ENCODE results near the gene GLO1. TPM values are rescaled to one million over a fixed set of nuclear protein-coding genes. Genes with fewer than 3 reads are reported as not detected.
A peak's percentile ranks its signal among the peaks of the same experiment; 100 is the strongest.

GLO1 gene
- total and polyA plus RNA-seq, 5 donors: 87.0 to 109 (median 88.4) TPM

DNA sequence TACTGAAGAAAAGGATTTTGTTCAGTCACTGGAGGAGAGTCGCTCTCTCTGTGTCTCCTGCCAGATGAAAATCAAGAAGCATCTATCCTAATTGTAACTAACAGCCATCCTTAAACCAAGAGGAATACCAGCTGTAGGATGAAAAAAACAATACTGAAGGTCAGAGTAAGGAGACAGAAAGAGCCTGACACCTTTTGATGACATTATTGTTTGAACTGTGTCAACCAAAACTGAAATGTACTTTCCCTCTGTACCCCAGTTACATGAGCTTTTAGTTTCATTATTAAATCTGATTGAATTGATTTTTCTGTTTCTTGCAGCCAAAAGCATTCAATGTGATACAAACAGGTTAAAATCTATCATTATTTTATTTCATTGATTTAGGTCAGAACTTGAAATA is 46.0 kb downstream of the GLO1 start:
- Histone ChIP-seq H3K27me3 (ENCODE audit: control insufficient read depth, insufficient read depth) (no peaks in the 10 kb centered on the region), H3K27ac (ENCODE audit: low read length) (no peak overlapping the region), H3K4me1 (ENCODE audit: control insufficient read depth, insufficient read depth, low read length) (no peaks in the 10 kb centered on the region), H3K4me3 (ENCODE audit: low read length) (no peak overlapping the region), H3K9me3 (ENCODE audit: control insufficient read depth, low read length) (no peaks in the 10 kb centered on the region)
- 95% methylated on average over 1 of the region's 1 CpG for whole genome bisulfite sequencing
- ATAC-seq (no peak), DNase-seq (no peak)
- intact Hi-C loops (cut with DNase I): no loop called here

DNA sequence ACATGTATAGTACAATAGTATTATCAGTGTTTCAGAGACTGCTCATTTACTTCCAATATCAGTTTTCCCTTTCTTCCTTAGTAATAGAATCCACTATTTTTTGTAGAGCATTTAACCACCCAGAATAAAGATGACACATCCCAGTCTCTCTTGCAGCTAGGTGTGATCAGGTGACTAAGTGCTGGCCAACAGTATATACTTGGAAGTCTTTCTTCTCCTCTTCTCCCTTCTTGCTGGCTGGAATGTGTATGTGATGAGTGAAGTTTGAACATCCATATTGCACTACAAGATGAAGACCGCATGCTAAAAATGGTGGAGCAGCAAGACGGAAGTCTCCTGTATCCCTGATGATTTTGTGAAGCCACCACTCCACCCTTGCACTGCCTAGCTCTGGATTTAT is 48.7 kb downstream of the GLO1 start:
- Histone ChIP-seq H3K27me3 (ENCODE audit: control insufficient read depth, insufficient read depth) (no peaks in the 10 kb centered on the region), H3K4me1 (ENCODE audit: control insufficient read depth, insufficient read depth, low read length) (no peaks in the 10 kb centered on the region), H3K4me3 (ENCODE audit: low read length) (no peak overlapping the region), H3K27ac (ENCODE audit: low read length) (no peak overlapping the region), H3K9me3 (ENCODE audit: control insufficient read depth, low read length) (no peaks in the 10 kb centered on the region)
- intact Hi-C loops (cut with DNase I): no loop called here
- WGBS: 82% methylated on average over 2 of the region's 2 CpGs
- ATAC-seq: no peak
- no peak for DNase-seq

DNA sequence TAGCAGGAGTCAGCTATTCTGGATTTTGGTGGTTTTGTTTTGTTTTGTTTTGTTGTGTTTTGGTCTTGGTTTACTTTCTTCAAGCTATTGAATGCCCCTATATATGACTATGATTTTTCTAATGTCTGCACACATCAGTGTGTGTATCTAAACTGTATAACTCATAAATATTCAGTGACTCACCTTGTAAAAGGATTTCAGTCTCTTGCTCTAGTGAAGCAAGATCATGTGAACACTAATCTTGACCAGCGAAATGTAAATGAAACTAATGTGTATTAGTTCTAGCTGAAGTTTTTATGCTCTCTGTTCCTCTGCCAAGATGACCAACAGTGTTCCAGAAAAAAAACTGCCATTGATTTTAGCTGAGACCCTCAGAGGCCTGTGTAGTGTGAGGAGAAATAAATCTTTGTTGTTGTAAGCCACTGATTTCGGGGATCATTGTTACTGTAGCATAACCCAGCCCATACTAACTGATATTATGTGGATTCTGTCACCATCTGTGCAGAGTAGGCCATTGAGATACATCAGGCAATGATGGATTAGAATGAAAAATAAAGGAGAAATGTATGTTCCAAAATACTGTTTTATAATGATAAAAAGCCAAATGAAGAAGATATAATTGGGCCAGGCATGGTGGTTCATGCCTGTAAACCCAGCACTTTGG is 51.7 kb downstream of the GLO1 start:
- no peaks in the 10 kb centered on the region for H3K27me3 ChIP-seq (ENCODE audit: control insufficient read depth, insufficient read depth)
- no peak overlapping the region for H3K27ac ChIP-seq (ENCODE audit: low read length)
- intact Hi-C loops (cut with DNase I): no loop called here
- 97% methylated on average over 2 of the region's 2 CpGs for WGBS
- no peak overlapping the region for H3K4me3 ChIP-seq (ENCODE audit: low read length)
- ATAC-seq (no peak), DNase-seq (no peak)
- no peaks in the 10 kb centered on the region for H3K4me1 ChIP-seq (ENCODE audit: control insufficient read depth, insufficient read depth, low read length)
- H3K9me3 ChIP-seq (ENCODE audit: control insufficient read depth, low read length): no peaks in the 10 kb centered on the region

DNA sequence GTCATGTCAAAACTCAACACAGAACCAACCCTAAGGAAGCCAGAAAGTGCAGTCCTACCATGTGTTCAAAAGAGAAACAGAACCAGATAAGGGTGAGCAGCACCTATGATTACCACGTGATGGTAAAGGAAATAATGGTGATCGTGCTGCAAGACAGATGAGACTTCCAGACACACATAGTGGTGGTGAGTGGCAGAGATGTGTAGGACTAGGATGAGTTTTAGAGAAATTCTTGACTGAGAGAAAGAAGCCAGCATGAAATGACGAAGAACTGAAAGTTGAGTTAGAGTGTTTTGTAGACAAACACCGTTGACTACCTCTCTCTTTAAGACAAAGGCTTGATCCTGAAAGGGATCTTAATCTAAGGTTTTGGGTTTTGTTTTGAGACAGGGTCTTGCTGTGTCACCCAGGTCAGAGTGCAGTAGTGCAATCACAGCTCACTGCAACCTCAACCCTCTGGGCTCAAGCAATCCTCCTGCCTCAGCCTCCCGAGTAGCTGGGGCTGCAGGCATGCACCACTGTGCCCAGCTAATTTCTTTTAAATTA is 52.7 kb downstream of the GLO1 start:
- Histone ChIP-seq H3K27ac (ENCODE audit: low read length) (no peak overlapping the region), H3K4me1 (ENCODE audit: control insufficient read depth, insufficient read depth, low read length) (no peaks in the 10 kb centered on the region), H3K27me3 (ENCODE audit: control insufficient read depth, insufficient read depth) (no peaks in the 10 kb centered on the region), H3K4me3 (ENCODE audit: low read length) (no peak overlapping the region), H3K9me3 (ENCODE audit: control insufficient read depth, low read length) (no peaks in the 10 kb centered on the region)
- intact Hi-C loops (cut with DNase I): no loop called here
- DNase-seq (no peak), ATAC-seq (no peak)
- 82% methylated on average over 5 of the region's 5 CpGs for WGBS

DNA sequence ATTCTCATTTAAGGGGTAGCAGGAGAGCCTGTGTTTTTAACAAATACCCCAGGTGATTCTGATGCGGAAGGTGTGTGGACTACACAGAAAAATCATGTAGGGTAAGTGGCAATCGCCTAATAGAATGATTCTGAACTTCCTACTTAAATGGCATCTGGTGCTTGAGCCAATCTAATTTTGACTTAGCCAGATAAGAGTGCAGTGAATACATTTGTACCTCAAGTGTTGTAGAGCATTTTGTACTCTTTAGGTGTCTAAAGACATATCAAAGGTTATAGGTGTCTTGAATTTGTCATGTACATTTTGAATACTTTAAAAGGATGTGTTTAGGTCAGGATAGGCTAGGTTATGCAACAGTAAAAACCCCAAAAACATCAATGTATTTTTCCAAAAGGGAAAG is 53.2 kb downstream of the GLO1 start:
- no peak for DNase-seq
- no peaks in the 10 kb centered on the region for H3K4me1 ChIP-seq (ENCODE audit: control insufficient read depth, insufficient read depth, low read length)
- no peak overlapping the region for H3K27ac ChIP-seq (ENCODE audit: low read length)
- H3K9me3 ChIP-seq (ENCODE audit: control insufficient read depth, low read length): no peaks in the 10 kb centered on the region
- 82% methylated on average over 2 of the region's 2 CpGs for WGBS
- intact Hi-C loops (cut with DNase I): no loop called here
- no peaks in the 10 kb centered on the region for H3K27me3 ChIP-seq (ENCODE audit: control insufficient read depth, insufficient read depth)
- ATAC-seq: no peak
- no peak overlapping the region for H3K4me3 ChIP-seq (ENCODE audit: low read length)

DNA sequence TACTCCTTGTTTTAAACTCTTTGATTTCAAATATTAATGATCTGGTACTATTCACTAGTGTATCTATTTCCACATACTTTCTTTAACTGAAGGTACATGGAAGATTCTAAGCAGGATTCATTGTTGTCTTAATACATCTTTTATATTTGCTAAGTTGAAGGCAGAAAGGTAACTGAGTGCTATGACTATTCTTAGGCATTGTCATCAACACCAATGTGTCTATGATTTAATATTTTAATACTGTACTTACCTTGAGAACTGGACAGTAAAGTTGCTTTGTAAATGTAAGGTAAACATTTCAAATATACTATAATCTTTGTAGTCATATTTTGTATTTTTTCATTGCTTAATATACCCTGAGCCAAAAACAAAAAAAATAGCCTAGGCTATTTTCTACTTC is 54.3 kb downstream of the GLO1 start:
- intact Hi-C loops (cut with DNase I): no loop called here
- H3K27ac ChIP-seq (ENCODE audit: low read length): no peak overlapping the region
- no peaks in the 10 kb centered on the region for H3K4me1 ChIP-seq (ENCODE audit: control insufficient read depth, insufficient read depth, low read length)
- DNase-seq (no peak), ATAC-seq (no peak)
- H3K9me3 ChIP-seq (ENCODE audit: control insufficient read depth, low read length): no peaks in the 10 kb centered on the region
- H3K4me3 ChIP-seq (ENCODE audit: low read length): no peak overlapping the region
- H3K27me3 ChIP-seq (ENCODE audit: control insufficient read depth, insufficient read depth): no peaks in the 10 kb centered on the region

DNA sequence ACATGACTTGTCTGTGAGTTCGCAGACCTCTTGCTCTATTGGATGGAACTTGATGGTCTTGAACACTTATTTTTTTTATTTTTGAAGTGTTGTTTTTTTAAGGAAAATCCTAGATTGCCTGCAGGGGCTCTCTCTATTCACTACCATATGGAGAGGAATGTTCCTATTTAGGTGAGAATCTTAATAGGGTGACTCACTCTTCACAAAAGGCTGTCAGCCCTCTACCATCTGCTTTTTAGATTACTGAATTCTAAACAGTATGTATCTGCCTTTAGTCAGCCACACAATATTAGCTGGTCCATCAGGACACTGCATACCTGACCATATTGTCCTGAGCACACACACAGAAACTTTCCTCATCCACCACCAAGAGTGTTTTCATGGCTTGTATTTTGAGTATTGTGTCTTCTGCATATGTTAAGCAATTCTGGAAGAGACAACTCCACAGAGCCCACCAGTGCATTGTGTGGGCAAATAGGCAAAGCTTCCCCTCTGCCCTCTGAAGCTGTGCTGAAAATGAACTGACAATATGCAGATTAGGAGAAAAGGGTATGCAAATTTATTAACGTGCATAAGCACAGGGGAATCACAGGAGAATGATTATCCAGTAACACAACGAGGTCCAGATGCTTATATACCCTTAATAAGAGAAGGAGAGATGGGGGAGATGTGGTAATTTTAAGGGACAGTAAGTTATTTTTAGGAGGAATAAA is 56.6 kb downstream of the GLO1 start:
- Histone ChIP-seq H3K4me3 (ENCODE audit: low read length) (no peak overlapping the region), H3K27ac (ENCODE audit: low read length) (no peak overlapping the region), H3K27me3 (ENCODE audit: control insufficient read depth, insufficient read depth) (no peaks in the 10 kb centered on the region), H3K4me1 (ENCODE audit: control insufficient read depth, insufficient read depth, low read length) (no peaks in the 10 kb centered on the region), H3K9me3 (ENCODE audit: control insufficient read depth, low read length) (no peaks in the 10 kb centered on the region)
- no peak for DNase-seq
- intact Hi-C loops (cut with DNase I): no loop called here
- WGBS: 82% methylated on average over 3 of the region's 3 CpGs
- no peak for ATAC-seq

DNA sequence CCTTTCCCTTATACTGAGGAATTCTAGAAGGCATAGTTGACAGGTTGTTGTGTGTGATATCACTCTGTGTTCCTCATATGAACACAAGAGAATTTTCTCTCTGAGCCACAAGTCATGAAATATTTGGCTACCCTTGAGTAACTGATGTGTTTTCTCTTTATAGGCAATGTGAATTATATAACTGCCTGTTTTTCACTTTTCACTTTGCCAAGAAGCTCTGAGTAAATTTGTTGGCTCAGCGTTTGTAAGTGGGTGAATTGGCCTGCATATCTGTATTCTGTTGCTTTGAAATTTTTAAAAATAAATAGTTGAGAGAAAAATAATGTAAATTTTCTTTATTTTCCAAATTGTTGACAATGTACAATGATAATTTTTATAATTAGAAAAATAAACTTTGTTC is 58.0 kb downstream of the GLO1 start:
- no peak overlapping the region for H3K27ac ChIP-seq (ENCODE audit: low read length)
- DNase-seq (no peak), ATAC-seq (no peak)
- H3K9me3 ChIP-seq (ENCODE audit: control insufficient read depth, low read length): no peaks in the 10 kb centered on the region
- H3K4me3 ChIP-seq (ENCODE audit: low read length): no peak overlapping the region
- WGBS: 36% methylated on average over 1 of the region's 1 CpG
- no peaks in the 10 kb centered on the region for H3K27me3 ChIP-seq (ENCODE audit: control insufficient read depth, insufficient read depth)
- H3K4me1 ChIP-seq (ENCODE audit: control insufficient read depth, insufficient read depth, low read length): peaks cover 3% of the 10 kb centered on the region
- intact Hi-C loops (cut with DNase I): no loop called here

DNA sequence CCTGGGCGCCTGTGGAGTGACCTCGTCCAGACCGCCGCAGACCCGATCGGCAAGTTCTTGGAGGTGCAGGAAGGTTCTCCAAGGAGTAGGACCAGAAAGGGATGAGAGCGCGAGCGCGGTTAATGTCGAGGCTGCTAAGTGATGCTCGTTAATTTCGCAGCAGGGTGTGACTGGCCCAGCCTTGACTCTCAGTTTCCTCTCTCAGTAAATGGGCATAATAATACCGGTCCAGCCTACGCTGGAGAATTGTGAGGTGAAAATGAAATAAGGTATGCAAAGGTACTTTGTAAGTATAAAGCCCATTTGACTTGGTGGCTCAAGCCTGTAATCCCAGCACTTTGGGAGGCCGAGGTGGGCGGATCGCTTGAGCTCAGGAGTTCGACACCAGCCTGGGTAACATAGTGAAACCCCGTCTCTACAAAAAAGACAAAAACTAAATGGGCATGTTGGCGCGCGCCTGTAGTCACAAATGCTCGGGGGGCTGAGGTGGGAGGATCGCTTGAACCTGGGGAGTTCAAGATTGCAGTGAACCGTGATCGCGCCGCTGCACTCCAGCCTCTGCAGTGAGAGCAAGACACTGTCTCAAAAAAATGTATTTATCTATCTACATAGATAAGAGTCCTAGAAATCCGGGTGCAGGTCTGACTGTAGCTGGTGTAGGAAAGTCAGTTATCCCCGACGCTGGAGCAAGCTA is 62.6 kb downstream of the GLO1 start:
- intact Hi-C loops (cut with DNase I): no loop called here
- ATAC-seq (no peak), DNase-seq (peak in 2 of 3 donors; percentile 28 to 45)
- H3K4me3 ChIP-seq (ENCODE audit: low read length): peak overlapping the region; percentile 92
- H3K9me3 ChIP-seq (ENCODE audit: control insufficient read depth, low read length): no peaks in the 10 kb centered on the region
- H3K27me3 ChIP-seq (ENCODE audit: control insufficient read depth, insufficient read depth): no peaks in the 10 kb centered on the region
- WGBS: 6% methylated on average over 32 of the region's 32 CpGs
- H3K4me1 ChIP-seq (ENCODE audit: control insufficient read depth, insufficient read depth, low read length): peaks cover 6% of the 10 kb centered on the region
- H3K27ac ChIP-seq (ENCODE audit: low read length): peak overlapping the region; percentile 85

DNA sequence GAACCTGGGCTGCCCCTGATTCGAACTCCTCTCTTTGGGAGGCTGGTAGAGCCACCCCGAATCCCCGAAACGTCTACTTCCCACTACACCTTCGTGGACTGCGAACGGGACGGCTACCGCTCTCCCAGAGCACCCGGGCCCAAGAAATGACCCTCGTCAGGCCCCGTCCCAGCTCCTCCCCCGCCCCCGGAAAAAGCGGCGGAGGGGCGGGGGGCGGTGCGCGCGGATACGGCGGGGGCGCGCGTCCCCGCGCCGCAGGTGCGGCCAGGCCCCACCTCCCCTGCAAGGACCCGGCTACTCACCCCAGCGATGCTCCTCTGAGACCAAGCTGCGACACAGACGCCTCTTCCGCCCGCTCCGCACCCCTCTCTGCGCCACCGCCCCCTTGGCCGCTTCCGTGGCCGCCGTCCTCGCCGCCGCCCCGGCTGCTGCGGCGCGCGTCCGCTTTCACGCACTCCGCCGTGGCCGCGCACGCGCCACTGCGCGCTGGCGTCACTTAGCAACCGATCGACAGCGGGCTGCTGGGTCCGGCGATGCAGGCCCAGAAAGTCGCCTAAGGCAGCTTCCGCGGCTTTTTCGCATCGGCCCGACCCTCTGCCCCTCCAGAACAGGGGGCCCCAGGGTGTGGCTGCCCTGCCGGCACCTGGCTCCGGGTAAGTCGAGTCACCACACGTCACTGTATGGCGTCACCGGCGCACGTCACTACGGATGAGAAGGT is 63.3 kb downstream of the GLO1 start, which contains the start of gene BTBD9:
Gene BTBD9 (minus strand): TSS at position 432 of the 718 bp plus-strand sequence.
- peak within 1 kb of the TSS; percentile 92 for H3K4me3 ChIP-seq (ENCODE audit: low read length)
- ATAC-seq (peak; percentile 94), DNase-seq (peak; percentile 87 to 95 (median 93))
- no peaks in the 10 kb centered on the region for H3K9me3 ChIP-seq (ENCODE audit: control insufficient read depth, low read length)
- H3K27ac ChIP-seq (ENCODE audit: low read length): peak within 1 kb of the TSS; percentile 85
- under 1% methylated on average over 82 of the region's 82 CpGs for WGBS
- intact Hi-C loops (cut with DNase I): no loop called here
- H3K27me3 ChIP-seq (ENCODE audit: control insufficient read depth, insufficient read depth): no peaks in the 10 kb centered on the region
- peaks cover 6% of the 10 kb centered on the region for H3K4me1 ChIP-seq (ENCODE audit: control insufficient read depth, insufficient read depth, low read length)

Data from right cardiac atrium (tissue), 5 donors.